Upper lobe of left lung (tissue), 6 donors: ENCODE measurements around the gene STRIP1. TPM values are rescaled to one million over a fixed set of nuclear protein-coding genes. Genes with fewer than 3 reads are reported as not detected.
"Not testable (repeated sequence)": the region's sequence is repeated elsewhere in the genome, so short reads cannot be mapped to it uniquely, and the experiment has no call there.

ENCODE experiments used
- ATAC-seq, 2 donors: fragments of 200-7000 bp; cut with Tn5 transposase; one replicate each; pipeline ENCODE4 v1.9.1; 2022; ENCODE audit warnings: mild to moderate bottlenecking in 2 of 2, moderate library complexity in 2 of 2; ENCODE audit not compliant: low FRiP score in 2 of 2
- DNase-seq, 2 donors: peaks; one replicate each; pipeline ENCODE4 v3.0.0-alpha.2; 2019 to 2020
- H3K27ac ChIP-seq, 4 donors: fragments of 200-600 bp; sonication (generic); one replicate each; pipeline ENCODE4 v1.5.1; 2016 to 2019
- H3K27me3 ChIP-seq, 4 donors: fragments of 200-600 bp; sonication (generic); one replicate each; pipeline ENCODE4 v1.5.1; 2017 to 2019
- H3K36me3 ChIP-seq, 4 donors: fragments of 200-600 bp; sonication (generic); one replicate each; pipeline ENCODE4 v1.5.1; 2016 to 2019
- H3K4me1 ChIP-seq, 4 donors: fragments of 200-600 bp; sonication (generic); one replicate each; pipeline ENCODE4 v1.5.1; 2018 to 2019
- H3K4me3 ChIP-seq, 4 donors: fragments of 200-600 bp; sonication (generic); one replicate each; pipeline ENCODE4 v1.5.1; 2017 to 2019; ENCODE audit warnings: mild to moderate bottlenecking in 2 of 4, moderate library complexity in 1 of 4
- H3K9me3 ChIP-seq, 4 donors: fragments of 200-600 bp; sonication (generic); one replicate each; pipeline ENCODE4 v1.5.1; 2018 to 2019
- EP300 ChIP-seq, 4 donors: sonication (generic); formaldehyde crosslinking; IDR thresholded peaks; one replicate each; pipeline ENCODE4 v1.5.1; 2017; ENCODE audit warnings: antibody characterized with exemption in 4 of 4, control low read depth in 2 of 4
- POLR2A ChIP-seq, 4 donors: fragments of 450-650 bp; IDR thresholded peaks; one replicate each; pipeline ENCODE4 v1.5.1; 2016 to 2017; ENCODE audit warnings: antibody characterized with exemption in 4 of 4, mild to moderate bottlenecking in 2 of 4
- POLR2AphosphoS5 ChIP-seq, 2 donors: sonication (generic); formaldehyde crosslinking; IDR thresholded peaks; one replicate each; pipeline ENCODE4 v1.5.1; 2017; ENCODE audit warnings: antibody characterized with exemption in 2 of 2
- WGBS, 2 donors: methylation state at CpG; one replicate each; pipeline ENCODE4 v1.1.5; 2017 to 2018; 5-methylcytosine and 5-hydroxymethylcytosine counted together
- total RNA-seq, 6 donors: library from RNA; depleted of rRNA in 4 of 6; stranded (reverse); fragments of >200 nt in 4 of 6; gene quantifications; one replicate each; pipeline versions ENCODE4 v1.1.0 to v1.2.1, GENCODE V29; 2016 to 2021
- TF ChIP-seq, protein P1 (sequence below), 6 experiments: fragments of 450-650 bp in 4 of 6; fragments of 200-600 bp in 2 of 6; sonication (generic) in 2 of 6; IDR thresholded peaks; one replicate each; pipeline ENCODE4 v1.5.1; 2016 to 2019; ENCODE audit warnings: antibody characterized with exemption in 6 of 6
- donor health status: DM: no; HTN: no; CAD: no; lungs with moderate emphysema.
- donor health status: DM: no; HTN: yes; CAD: no; lungs with severe emphysema.

The STRIP1 gene
- total RNA-seq, 6 donors from 2014 or later = 29.2 to 62.9 (median 34.3) TPM

DNA sequence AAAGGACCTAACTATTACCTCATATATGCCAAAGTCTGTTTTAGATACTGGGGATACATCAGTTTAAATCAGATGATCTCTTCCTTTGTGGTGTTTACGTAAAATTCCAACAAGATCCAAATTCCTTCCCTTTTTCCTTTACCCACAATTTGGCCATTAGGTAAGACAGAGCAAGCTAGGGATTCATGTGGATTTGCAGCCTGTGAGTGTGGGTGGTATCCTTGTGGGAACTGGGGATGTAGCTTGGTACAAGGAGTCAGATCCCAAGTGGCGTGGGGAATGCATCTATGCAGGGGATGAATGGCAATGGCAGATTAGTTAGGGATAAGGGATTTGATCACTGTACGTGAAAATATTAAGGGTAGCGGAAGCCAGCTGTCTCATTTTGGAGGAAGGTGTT lies 9.8 kb upstream of the STRIP1 start:
- no peaks in the 10 kb centered on the region for H3K9me3 ChIP-seq
- TF ChIP-seq, protein P1, sequence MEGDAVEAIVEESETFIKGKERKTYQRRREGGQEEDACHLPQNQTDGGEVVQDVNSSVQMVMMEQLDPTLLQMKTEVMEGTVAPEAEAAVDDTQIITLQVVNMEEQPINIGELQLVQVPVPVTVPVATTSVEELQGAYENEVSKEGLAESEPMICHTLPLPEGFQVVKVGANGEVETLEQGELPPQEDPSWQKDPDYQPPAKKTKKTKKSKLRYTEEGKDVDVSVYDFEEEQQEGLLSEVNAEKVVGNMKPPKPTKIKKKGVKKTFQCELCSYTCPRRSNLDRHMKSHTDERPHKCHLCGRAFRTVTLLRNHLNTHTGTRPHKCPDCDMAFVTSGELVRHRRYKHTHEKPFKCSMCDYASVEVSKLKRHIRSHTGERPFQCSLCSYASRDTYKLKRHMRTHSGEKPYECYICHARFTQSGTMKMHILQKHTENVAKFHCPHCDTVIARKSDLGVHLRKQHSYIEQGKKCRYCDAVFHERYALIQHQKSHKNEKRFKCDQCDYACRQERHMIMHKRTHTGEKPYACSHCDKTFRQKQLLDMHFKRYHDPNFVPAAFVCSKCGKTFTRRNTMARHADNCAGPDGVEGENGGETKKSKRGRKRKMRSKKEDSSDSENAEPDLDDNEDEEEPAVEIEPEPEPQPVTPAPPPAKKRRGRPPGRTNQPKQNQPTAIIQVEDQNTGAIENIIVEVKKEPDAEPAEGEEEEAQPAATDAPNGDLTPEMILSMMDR (IDR thresholded peaks at IDR 0.05) = no peak
- no peak for TF ChIP-seq POLR2AphosphoS5 (IDR thresholded peaks at IDR 0.05)
- TF ChIP-seq POLR2A (IDR thresholded peaks at IDR 0.05) = no peak
- no peak for TF ChIP-seq EP300 (IDR thresholded peaks at IDR 0.05)
- H3K36me3 ChIP-seq = peaks cover 27 to 56% (median 40%) of the 10 kb centered on the region in 4 donors
- 95 to 96% methylated on average over 4 of the region's 4 CpGs for WGBS, 2 donors
- DNase-seq = no peak
- H3K27me3 ChIP-seq = no peaks in the 10 kb centered on the region
- ATAC-seq = no peak
- H3K4me1 ChIP-seq = no peaks in the 10 kb centered on the region
- no peak overlapping the region for H3K27ac ChIP-seq
- H3K4me3 ChIP-seq = no peak overlapping the region

DNA sequence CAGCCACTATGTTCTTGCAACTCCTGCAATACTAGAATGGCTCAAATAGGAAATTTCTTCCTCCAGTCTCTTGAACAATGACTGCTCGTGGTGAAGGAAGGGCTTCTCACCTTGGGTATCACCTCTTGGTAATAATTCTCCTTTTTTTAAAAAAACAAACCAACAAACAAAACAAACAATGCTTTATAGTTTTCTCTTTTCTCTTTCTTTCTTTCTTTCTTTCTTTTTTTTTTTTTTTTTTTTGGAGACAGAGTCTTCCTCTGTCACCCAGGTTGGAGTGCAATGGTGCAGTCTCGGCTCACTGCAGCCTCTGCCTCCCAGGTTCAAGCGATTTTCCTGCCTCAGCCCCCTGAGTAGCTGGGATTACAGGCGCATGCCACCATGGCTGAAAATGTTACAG lies 3.7 kb upstream of the STRIP1 start:
- ATAC-seq = not testable (repeated sequence)
- H3K27ac ChIP-seq = peak overlapping the region in 2 of 4 donors; percentile 28 to 69
- H3K4me3 ChIP-seq = peak overlapping the region in 1 of 4 donors; percentile 7

GRCh38 chr1:110032327-110032726 lies 2.1 kb upstream of the STRIP1 start:
- WGBS, 2 donors = 93 to 94% methylated on average over 2 of the region's 2 CpGs
- H3K27me3 ChIP-seq = no peaks in the 10 kb centered on the region
- no peak for TF ChIP-seq EP300 (IDR thresholded peaks at IDR 0.05)
- no peak for TF ChIP-seq POLR2AphosphoS5 (IDR thresholded peaks at IDR 0.05)
- TF ChIP-seq, protein P1 (IDR thresholded peaks at IDR 0.05) = no peak
- TF ChIP-seq POLR2A (IDR thresholded peaks at IDR 0.05) = no peak
- no peaks in the 10 kb centered on the region for H3K9me3 ChIP-seq
- H3K36me3 ChIP-seq = peaks cover 0 to 3% (median 0%) of the 10 kb centered on the region in 4 donors
- DNase-seq (no peak), ATAC-seq (no peak)
- H3K27ac ChIP-seq = no peak overlapping the region
- H3K4me1 ChIP-seq = peaks cover 12 to 36% (median 17%) of the 10 kb centered on the region in 4 donors
- H3K4me3 ChIP-seq = no peak overlapping the region

More for the DNA sequence above, 3.7 kb upstream of the STRIP1 start:
- H3K36me3 ChIP-seq, H3K27me3 ChIP-seq, H3K9me3 ChIP-seq, DNase-seq: not testable (repeated sequence)
- peaks cover 6 to 19% (median 12%) of the 10 kb centered on the region in 4 donors for H3K4me1 ChIP-seq
- 76 to 83% methylated on average over 4 of the region's 4 CpGs for WGBS, 2 donors

DNA sequence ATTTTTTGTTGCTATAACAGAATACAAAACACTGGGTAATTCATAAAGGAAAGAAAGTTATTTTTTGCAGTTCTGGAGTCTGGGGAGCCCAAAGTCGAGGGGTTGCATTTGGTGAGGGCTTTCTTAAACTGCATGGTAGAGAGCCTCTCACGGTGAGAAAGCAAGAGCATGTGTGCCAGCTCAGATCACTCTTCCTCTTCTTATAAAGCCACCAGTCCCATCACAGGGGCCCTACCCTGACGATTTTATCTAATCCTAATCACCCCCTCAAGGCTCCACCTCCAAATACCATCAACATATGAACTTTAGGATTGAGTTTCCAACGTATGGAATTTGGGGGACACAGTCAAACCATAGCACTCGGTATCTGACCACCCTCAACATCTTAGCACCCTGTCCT lies 1.0 kb upstream of the STRIP1 start:
- peaks cover 3 to 14% (median 5%) of the 10 kb centered on the region in 4 donors for H3K36me3 ChIP-seq
- ATAC-seq (no peak), DNase-seq (no peak)
- 89 to 90% methylated on average over 5 of the region's 5 CpGs for WGBS, 2 donors
- peaks cover 12 to 38% (median 17%) of the 10 kb centered on the region in 4 donors for H3K4me1 ChIP-seq
- no peaks in the 10 kb centered on the region for H3K9me3 ChIP-seq
- H3K4me3 ChIP-seq = no peak overlapping the region
- H3K27ac ChIP-seq = no peak overlapping the region
- TF ChIP-seq POLR2AphosphoS5 (IDR thresholded peaks at IDR 0.05) = no peak
- TF ChIP-seq POLR2A (IDR thresholded peaks at IDR 0.05) = no peak
- no peak for TF ChIP-seq EP300 (IDR thresholded peaks at IDR 0.05)
- TF ChIP-seq, protein P1 (IDR thresholded peaks at IDR 0.05) = no peak
- no peaks in the 10 kb centered on the region for H3K27me3 ChIP-seq

DNA sequence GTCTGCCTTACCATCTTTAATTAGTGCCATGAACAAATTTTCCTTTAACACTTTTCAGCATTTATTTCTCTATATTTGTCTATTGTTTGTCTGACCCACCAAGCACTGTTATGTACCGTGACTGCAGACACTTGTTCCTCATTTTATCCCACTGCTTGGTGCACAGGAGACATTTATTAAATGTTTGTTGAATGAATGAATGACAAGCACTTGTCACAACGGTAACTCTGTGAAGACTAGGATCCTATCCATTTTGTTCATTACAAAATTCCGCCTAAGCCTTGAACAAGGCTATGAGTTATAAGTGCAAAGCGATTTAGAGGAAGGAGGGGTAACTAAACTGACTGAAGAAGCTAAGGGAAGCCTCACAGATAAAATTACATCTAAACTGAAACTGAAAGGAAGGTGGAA lies 379 bp upstream of the STRIP1 start:
- H3K4me3 ChIP-seq = peak overlapping the region; percentile 16 to 98 (median 84)
- no peaks in the 10 kb centered on the region for H3K9me3 ChIP-seq
- no peak for TF ChIP-seq POLR2A (IDR thresholded peaks at IDR 0.05)
- TF ChIP-seq, protein P1 (IDR thresholded peaks at IDR 0.05) = no peak
- ATAC-seq (no peak), DNase-seq (no peak)
- H3K27me3 ChIP-seq = no peaks in the 10 kb centered on the region
- H3K27ac ChIP-seq = peak overlapping the region; percentile 89 to 96 (median 94)
- peaks cover 10 to 20% (median 11%) of the 10 kb centered on the region in 4 donors for H3K36me3 ChIP-seq
- H3K4me1 ChIP-seq = peaks cover 12 to 38% (median 17%) of the 10 kb centered on the region in 4 donors
- WGBS, 2 donors = 44 to 48% methylated on average over 4 of the region's 4 CpGs
